Lower leg skin (tissue), 3 donors: ENCODE results near the gene C19orf33.

Source experiments
- CTCF ChIP-seq, 3 donors: fragments of 450-650 bp; IDR thresholded peaks; one replicate each; pipeline ENCODE4 v1.5.1; 2016; ENCODE audit warnings: antibody characterized with exemption in 3 of 3, mild to moderate bottlenecking in 3 of 3, moderate library complexity in 2 of 3
- POLR2A ChIP-seq, 2 donors: fragments of 450-650 bp; IDR thresholded peaks; one replicate each; pipeline ENCODE4 v1.6.1; 2016 to 2017; ENCODE audit warnings: antibody characterized with exemption in 2 of 2, mild to moderate bottlenecking in 1 of 2, moderate library complexity in 1 of 2

DNA sequence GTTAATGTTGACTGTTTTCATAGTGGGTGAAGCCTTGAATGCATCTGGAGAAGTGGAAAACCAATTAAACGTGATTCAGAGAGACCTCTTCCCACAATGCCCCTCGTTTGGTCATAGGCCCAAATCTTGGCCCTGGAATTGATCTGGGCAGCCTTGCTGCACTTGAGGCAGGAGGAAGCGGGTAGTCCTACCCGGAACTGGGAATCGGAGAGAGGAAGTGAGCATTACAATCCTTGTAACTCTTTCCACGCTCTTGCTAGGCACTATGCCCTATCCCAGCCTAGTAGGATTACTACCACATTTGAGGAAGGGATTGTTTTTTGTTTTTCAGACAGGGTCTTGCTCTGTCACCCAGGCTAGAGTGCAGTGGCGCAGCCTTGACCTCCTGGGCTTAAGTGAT, 19.2 kb downstream of the C19orf33 start:
- TF ChIP-seq POLR2A (IDR thresholded peaks at IDR 0.05), result no peak
- TF ChIP-seq CTCF (IDR thresholded peaks at IDR 0.05), result no peak
